NCI-H146 (cell line): ENCODE results near the gene LHX3.
A peak's percentile ranks its signal among the peaks of the same experiment; 100 is the strongest.

Source experiments
- DNase-seq: peaks from one replicate; lab custom pipeline; 2025; lab: John Stamatoyannopoulos, UW

LHX3 gene

GRCh38 chr9:136204838-136205706, at the start of gene LHX3:
LHX3 (minus strand) TSS chr9:136205128; CDS start chr9:136205012, 116 bp downstream.
- no peak for DNase-seq

GRCh38 chr9:136253246-136254130, 48.6 kb upstream of the LHX3 start:
- DNase-seq = no peak

- no peak for DNase-seq
Observed at GRCh38 chr9:136252846-136253245, 47.9 kb upstream of the LHX3 start.

- no peak for DNase-seq
Observed at GRCh38 chr9:136252281-136252680, 47.4 kb upstream of the LHX3 start.

GRCh38 chr9:136251264-136252115, 46.6 kb upstream of the LHX3 start:
- DNase-seq = no peak

GRCh38 chr9:136250676-136251075, 45.7 kb upstream of the LHX3 start:
- no peak for DNase-seq

- DNase-seq = peak; percentile 81
Observed at GRCh38 chr9:136249877-136250559, 45.1 kb upstream of the LHX3 start.

GRCh38 chr9:136248951-136249876, 44.3 kb upstream of the LHX3 start:
- no peak for DNase-seq

GRCh38 chr9:136247947-136248637, 43.2 kb upstream of the LHX3 start:
- DNase-seq = no peak

- DNase-seq = no peak
Observed at GRCh38 chr9:136247551-136247916, 42.6 kb upstream of the LHX3 start.

- DNase-seq = no peak
Observed at GRCh38 chr9:136246849-136247550, 42.1 kb upstream of the LHX3 start.

- DNase-seq = peak; percentile 76
Observed at GRCh38 chr9:136245219-136246150, 40.6 kb upstream of the LHX3 start, which contains the start of gene QSOX2. QSOX2 (minus strand) TSS chr9:136245812; CDS start chr9:136245803, 9 bp downstream.

- no peak for DNase-seq
Observed at GRCh38 chr9:136244969-136245218, 40.0 kb upstream of the LHX3 start.

- no peak for DNase-seq
Observed at GRCh38 chr9:136244122-136244968, 39.4 kb upstream of the LHX3 start.

- DNase-seq = no peak
Observed at GRCh38 chr9:136243631-136244030, 38.7 kb upstream of the LHX3 start.

GRCh38 chr9:136242918-136243525, 38.1 kb upstream of the LHX3 start:
- DNase-seq = no peak

GRCh38 chr9:136242248-136242647, 37.3 kb upstream of the LHX3 start:
- no peak for DNase-seq
